Measurements from ENCODE around the gene RERE.

RERE gene

GRCh38 chr1:8468751-8469150, 348.7 kb downstream of the RERE start:
- no peak for TF ChIP-seq CTCF (IDR thresholded peaks at IDR 0.05; ENCODE audit: extremely low read depth, missing control alignments)
- no peak for DNase-seq (ENCODE audit: low spot score)

GRCh38 chr1:8467308-8467707, 350.1 kb downstream of the RERE start:
- TF ChIP-seq CTCF (IDR thresholded peaks at IDR 0.05; ENCODE audit: extremely low read depth, missing control alignments), result no peak
- no peak for DNase-seq (ENCODE audit: low spot score)

DNA sequence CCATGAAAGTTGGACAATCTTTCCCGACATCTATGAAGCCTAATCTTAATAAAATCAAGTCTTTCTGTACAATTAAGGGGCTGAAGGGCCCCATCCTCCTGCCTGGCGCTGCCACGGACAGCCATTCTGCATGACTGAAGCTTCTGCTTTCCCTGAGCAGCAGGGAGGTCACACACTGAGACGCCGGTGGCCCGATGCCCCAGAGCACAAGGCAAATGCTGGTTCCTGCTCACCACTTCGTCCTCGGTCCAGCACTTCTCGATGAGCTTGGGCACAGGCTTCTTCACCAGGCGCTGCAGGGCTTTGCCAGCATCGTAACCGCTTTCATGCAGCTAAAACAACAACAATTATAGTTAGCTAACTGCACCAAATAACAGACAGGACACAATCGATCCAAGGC, 351.7 kb downstream of the RERE start:
- TF ChIP-seq CTCF (IDR thresholded peaks at IDR 0.05; ENCODE audit: extremely low read depth, missing control alignments), result no peak

GRCh38 chr1:8465013-8465412, 352.4 kb downstream of the RERE start:
- no peak for TF ChIP-seq CTCF (IDR thresholded peaks at IDR 0.05; ENCODE audit: extremely low read depth, missing control alignments)
- no peak for DNase-seq (ENCODE audit: low spot score)

More for the DNA sequence above, 351.7 kb downstream of the RERE start:
- DNase-seq (ENCODE audit: low spot score), result no peak

DNA sequence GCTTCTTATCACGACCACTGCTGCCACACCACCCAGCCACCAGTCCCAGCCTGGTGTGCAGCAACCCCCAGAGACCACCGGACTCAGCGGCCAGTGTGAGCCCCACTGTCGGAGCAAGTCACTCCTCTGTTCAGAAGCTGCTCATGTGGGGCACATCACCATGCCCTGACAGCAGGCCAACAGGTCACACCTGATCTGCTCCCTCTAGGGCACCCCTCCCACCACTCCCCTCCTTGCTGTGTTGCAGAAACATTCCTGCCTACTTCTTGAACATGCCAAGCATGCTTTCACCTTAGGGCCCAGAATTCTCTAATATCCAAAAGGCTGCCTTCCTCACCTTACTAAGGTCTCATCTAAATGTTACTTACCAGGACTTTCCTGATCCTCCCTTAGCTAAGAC, 353.1 kb downstream of the RERE start:
- no peak for DNase-seq (ENCODE audit: low spot score)
- TF ChIP-seq CTCF (IDR thresholded peaks at IDR 0.05; ENCODE audit: extremely low read depth, missing control alignments), result no peak

DNA sequence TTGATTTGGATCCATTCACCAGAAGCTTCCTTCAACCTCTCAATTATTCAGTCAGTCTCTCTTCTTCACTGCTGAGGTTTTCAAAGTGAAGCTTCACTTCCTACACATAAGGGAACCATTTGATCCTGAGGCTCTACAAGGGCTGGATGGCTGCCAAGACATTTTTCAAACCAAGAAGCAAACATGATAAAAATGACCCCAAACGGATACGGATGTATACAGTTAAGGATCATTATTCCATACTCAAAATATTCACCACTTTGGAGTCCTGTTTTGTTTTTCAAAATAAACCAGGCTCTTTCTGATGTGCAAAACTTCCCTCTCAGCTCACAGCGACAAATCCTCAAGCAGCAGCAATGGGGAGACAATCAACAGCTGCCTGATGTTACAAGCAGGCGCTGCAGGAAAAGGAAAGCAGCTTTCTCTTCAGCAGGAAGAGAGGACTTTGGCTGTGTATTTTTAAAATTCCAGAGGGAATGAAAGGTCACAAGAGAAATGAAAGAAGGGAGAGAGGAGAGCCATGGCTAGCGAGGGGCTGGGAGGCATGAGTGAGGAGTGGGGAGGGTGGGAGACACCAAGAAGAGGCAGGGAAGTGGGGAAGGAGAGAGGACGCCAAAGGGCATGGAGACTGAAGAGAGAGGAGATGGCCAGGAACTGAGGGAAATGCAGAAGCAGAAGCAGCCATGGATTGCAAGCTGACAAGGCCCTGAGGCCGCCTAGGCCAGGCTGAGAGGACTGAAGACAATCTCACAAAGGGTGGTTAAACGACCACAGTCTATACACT, 354.1 kb downstream of the RERE start:
- no peak for DNase-seq (ENCODE audit: low spot score)
- TF ChIP-seq CTCF (IDR thresholded peaks at IDR 0.05; ENCODE audit: extremely low read depth, missing control alignments), result no peak

GRCh38 chr1:8462371-8462892, 355.0 kb downstream of the RERE start:
- DNase-seq (ENCODE audit: low spot score), result no peak
- TF ChIP-seq CTCF (IDR thresholded peaks at IDR 0.05; ENCODE audit: extremely low read depth, missing control alignments), result no peak
